ENCODE measurements around the gene SIGLEC7.
"Not testable (repeated sequence)": the region's sequence is repeated elsewhere in the genome, so short reads cannot be mapped to it uniquely, and the experiment has no call there.

SIGLEC7 gene

DNA sequence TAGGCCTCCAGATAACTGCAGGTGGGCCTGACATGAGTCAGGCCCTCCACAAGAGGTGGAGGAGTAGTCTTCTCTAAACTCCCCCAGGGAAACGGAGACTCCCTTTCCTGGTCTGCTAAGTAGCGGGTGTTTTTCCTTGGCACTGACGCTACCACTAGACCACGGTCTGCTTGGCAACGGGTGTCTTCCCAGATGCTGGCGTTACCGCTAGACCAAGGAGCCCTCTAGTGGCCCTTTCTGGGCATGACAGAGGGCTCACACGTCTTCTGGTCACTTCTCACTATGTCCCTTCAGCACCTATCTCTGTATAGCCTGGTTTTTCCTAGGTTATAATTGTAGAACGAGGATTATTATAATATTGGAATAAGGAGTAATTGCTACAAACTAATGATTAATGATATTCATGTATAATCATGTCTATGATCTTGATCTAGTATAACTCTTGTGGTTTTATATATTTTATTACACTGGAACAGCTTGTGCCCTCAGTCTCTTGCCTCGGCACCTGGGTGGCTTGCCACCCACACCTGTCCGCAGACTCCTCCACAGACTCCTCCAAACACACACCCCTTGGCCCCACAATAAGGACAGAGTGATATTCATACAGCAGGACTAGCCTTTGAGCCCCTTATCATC, 27.3 kb downstream of the SIGLEC7 start:
- not testable (repeated sequence) for H3K9me3 ChIP-seq; H3K4me3 ChIP-seq (ENCODE audit: low read depth in 1 of 2, low read length in 1 of 2); H3K27ac ChIP-seq; H3K36me3 ChIP-seq
- peaks cover 15% of the 10 kb centered on the region for H3K27me3 ChIP-seq
- H3K4me1 ChIP-seq (ENCODE audit: control insufficient read depth in 1 of 2, insufficient read depth in 1 of 2, low read depth in 1 of 2, low read length in 1 of 2): peaks cover 9 to 18% of the 10 kb centered on the region in 2 experiments
- TF ChIP-seq, protein P1, sequence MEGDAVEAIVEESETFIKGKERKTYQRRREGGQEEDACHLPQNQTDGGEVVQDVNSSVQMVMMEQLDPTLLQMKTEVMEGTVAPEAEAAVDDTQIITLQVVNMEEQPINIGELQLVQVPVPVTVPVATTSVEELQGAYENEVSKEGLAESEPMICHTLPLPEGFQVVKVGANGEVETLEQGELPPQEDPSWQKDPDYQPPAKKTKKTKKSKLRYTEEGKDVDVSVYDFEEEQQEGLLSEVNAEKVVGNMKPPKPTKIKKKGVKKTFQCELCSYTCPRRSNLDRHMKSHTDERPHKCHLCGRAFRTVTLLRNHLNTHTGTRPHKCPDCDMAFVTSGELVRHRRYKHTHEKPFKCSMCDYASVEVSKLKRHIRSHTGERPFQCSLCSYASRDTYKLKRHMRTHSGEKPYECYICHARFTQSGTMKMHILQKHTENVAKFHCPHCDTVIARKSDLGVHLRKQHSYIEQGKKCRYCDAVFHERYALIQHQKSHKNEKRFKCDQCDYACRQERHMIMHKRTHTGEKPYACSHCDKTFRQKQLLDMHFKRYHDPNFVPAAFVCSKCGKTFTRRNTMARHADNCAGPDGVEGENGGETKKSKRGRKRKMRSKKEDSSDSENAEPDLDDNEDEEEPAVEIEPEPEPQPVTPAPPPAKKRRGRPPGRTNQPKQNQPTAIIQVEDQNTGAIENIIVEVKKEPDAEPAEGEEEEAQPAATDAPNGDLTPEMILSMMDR (IDR thresholded peaks at IDR 0.05): peak; percentile 92

DNA sequence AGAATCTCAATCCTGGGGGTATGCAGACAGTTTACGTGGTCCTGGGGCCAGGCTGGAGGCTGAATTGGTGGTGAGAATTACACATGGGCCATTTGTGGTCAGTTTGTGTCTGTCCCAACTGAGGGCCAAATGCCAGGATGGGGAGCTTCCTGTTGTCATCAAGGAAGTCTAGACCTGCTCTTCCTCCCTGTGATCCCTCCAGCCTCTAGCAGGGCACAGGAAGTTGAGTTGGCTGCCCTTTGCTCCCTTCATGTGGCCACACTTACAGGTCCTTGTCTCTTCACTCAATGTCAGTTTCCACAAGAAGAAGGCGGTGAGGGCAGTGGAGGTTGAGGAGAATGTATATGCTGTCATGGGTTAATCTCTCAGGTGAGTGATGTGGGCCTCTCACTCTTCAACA, 30.1 kb downstream of the SIGLEC7 start:
- TF ChIP-seq, protein P1 (IDR thresholded peaks at IDR 0.05): no peak
- H3K27me3 ChIP-seq: peaks cover 43% of the 10 kb centered on the region
- H3K36me3 ChIP-seq: no peaks in the 10 kb centered on the region
- H3K4me1 ChIP-seq (ENCODE audit: control insufficient read depth in 1 of 2, insufficient read depth in 1 of 2, low read depth in 1 of 2, low read length in 1 of 2): peaks cover 4 to 12% of the 10 kb centered on the region in 2 experiments
- H3K9me3 ChIP-seq: no peaks in the 10 kb centered on the region
- H3K27ac ChIP-seq: no peak overlapping the region
- H3K4me3 ChIP-seq (ENCODE audit: low read depth in 1 of 2, low read length in 1 of 2): no peak overlapping the region

DNA sequence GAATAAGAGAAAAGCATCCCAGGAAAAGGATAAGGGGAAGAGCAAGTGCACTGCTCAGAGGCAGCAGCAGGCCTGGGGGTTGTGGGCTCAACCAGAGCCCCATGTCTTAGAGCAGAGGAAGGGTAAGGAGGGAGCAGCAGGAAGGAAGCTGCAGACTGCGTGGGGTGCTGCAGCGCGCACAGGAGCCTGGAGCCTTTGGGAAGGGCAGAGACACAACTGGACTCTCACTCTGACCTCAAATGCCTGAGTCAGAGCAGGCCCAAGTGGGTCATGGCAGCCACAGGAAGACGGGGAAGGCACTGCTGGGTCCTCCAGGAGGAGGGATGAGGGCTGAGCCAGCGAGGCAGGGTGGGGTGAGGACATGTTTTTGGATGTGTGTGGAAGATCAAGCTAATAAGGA, 31.6 kb downstream of the SIGLEC7 start:
- Histone ChIP-seq H3K27me3 (peaks cover 56% of the 10 kb centered on the region), H3K9me3 (no peaks in the 10 kb centered on the region), H3K4me1 (ENCODE audit: control insufficient read depth in 1 of 2, insufficient read depth in 1 of 2, low read depth in 1 of 2, low read length in 1 of 2) (peaks cover 0 to 7% of the 10 kb centered on the region in 2 experiments), H3K27ac (no peak overlapping the region), H3K36me3 (no peaks in the 10 kb centered on the region), H3K4me3 (ENCODE audit: low read depth in 1 of 2, low read length in 1 of 2) (no peak overlapping the region)
- TF ChIP-seq, protein P1 (IDR thresholded peaks at IDR 0.05): no peak

DNA sequence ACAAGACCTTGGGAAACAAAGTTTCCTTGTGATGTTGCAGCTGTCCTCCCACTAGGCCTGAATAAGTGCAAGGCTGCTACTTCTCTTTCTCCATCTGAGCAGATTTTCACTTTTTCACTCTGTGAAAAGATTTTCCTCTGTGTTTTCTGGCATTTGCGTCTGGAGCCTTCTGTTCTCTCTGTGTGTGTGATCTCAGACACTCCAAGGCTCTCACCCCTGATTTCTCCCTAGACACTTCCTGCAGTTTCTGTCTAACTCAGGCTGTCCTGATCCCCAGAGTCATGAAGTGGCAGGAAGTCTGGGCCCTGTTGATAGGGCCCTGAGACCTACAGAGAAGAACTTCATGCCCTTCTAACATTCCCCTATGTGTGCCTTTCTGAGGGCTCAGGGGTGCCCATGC, 37.2 kb downstream of the SIGLEC7 start:
- TF ChIP-seq, protein P1 (IDR thresholded peaks at IDR 0.05): no peak
- H3K9me3 ChIP-seq: no peaks in the 10 kb centered on the region
- H3K4me3 ChIP-seq (ENCODE audit: low read depth in 1 of 2, low read length in 1 of 2): no peak overlapping the region
- no peaks in the 10 kb centered on the region for H3K36me3 ChIP-seq
- H3K27me3 ChIP-seq: peaks cover 71% of the 10 kb centered on the region
- no peak overlapping the region for H3K27ac ChIP-seq
- H3K4me1 ChIP-seq (ENCODE audit: control insufficient read depth in 1 of 2, insufficient read depth in 1 of 2, low read depth in 1 of 2, low read length in 1 of 2): peaks cover 0 to 3% of the 10 kb centered on the region in 2 experiments

DNA sequence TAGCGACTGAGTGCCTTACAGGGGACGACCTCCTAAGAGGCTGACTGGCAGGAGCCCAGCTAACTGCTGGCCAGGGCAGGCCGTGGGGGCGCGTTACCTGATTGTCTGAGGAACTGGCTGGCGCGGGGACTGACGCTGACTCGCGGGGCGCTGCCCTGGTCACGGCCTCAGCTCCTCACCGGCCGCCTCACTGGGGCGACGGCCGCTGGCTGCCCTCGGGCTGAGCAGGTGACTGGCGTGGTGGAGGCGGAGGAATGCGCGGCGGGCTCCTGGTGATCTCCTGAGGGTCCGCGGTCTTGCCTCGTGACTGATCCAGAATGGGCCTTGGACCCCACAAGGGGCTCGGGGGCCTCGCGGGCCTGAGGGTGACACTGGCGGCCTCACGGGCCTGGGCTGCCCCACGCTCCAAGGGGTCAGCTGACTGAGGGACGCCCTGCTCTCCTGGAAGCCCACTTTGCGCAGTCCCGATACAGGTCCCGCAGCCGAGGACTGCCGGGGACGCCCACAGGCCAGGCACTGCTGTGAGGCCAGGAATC, 39.3 kb downstream of the SIGLEC7 start:
- no peaks in the 10 kb centered on the region for H3K36me3 ChIP-seq

More for the DNA sequence above, 39.3 kb downstream of the SIGLEC7 start:
- Histone ChIP-seq H3K27ac (no peak overlapping the region), H3K9me3 (no peaks in the 10 kb centered on the region), H3K27me3 (peaks cover 67% of the 10 kb centered on the region), H3K4me1 (ENCODE audit: control insufficient read depth in 1 of 2, insufficient read depth in 1 of 2, low read depth in 1 of 2, low read length in 1 of 2) (peaks cover 0 to 3% of the 10 kb centered on the region in 2 experiments), H3K4me3 (ENCODE audit: low read depth in 1 of 2, low read length in 1 of 2) (no peak overlapping the region)
- TF ChIP-seq, protein P1 (IDR thresholded peaks at IDR 0.05): no peak

All from neutrophil (primary cell).